Stimulated activated CD4-positive, alpha-beta T cell treated with anti-CD3 and anti-CD28 coated beads, TNF-alpha, amount 100 ng/mL, for 24 hours (primary cell): ENCODE data around the gene FBXO4.
A peak's percentile ranks its signal among the peaks of the same experiment; 100 is the strongest.

Experiments
- DNase-seq, 3 experiments: peaks; one replicate each; pipeline ENCODE4 v3.0.0-alpha.2; 2020; ENCODE audit warnings: low read depth in 3 of 3

FBXO4 gene

GRCh38 chr5:41924872-41925554 is at the start of gene FBXO4:
TSS of gene FBXO4 (plus strand) at chr5:41925281. CDS start at chr5:41925310, 29 bp downstream.
- DNase-seq: peak; percentile 73 to 86 (median 74)

GRCh38 chr5:41876678-41877077 is 48.4 kb upstream of the FBXO4 start:
- DNase-seq: no peak

- no peak for DNase-seq
These were observed 47.7 kb upstream of the FBXO4 start for GRCh38 chr5:41877408-41877807.

GRCh38 chr5:41878173-41878572 is 46.9 kb upstream of the FBXO4 start:
- no peak for DNase-seq

- no peak for DNase-seq
These were observed 46.2 kb upstream of the FBXO4 start for GRCh38 chr5:41878643-41879478.

GRCh38 chr5:41882765-41883164 is 42.3 kb upstream of the FBXO4 start:
- no peak for DNase-seq

- no peak for DNase-seq
These were observed 41.8 kb upstream of the FBXO4 start for GRCh38 chr5:41883243-41883642.

GRCh38 chr5:41883936-41884335 is 41.1 kb upstream of the FBXO4 start:
- DNase-seq: no peak

- DNase-seq: no peak
These were observed 39.8 kb upstream of the FBXO4 start for GRCh38 chr5:41885286-41885685.

- no peak for DNase-seq
These were observed 33.9 kb upstream of the FBXO4 start for GRCh38 chr5:41891066-41891707.

- DNase-seq: no peak
These were observed 33.0 kb upstream of the FBXO4 start for GRCh38 chr5:41892031-41892430.

GRCh38 chr5:41893074-41893851 is 31.8 kb upstream of the FBXO4 start:
- DNase-seq: no peak

- no peak for DNase-seq
These were observed 28.9 kb upstream of the FBXO4 start for GRCh38 chr5:41896230-41896629.

- DNase-seq: no peak
These were observed 21.6 kb upstream of the FBXO4 start for GRCh38 chr5:41903382-41903891.

- peak; percentile 95 to 97 (median 96) for DNase-seq
These were observed 20.9 kb upstream of the FBXO4 start, which contains the start of gene RIMOC1 for GRCh38 chr5:41903892-41904799. TSS of gene RIMOC1 (plus strand) at chr5:41904344. CDS start at chr5:41904368, 24 bp downstream.

GRCh38 chr5:41906151-41906550 is 18.9 kb upstream of the FBXO4 start:
- DNase-seq: no peak

GRCh38 chr5:41908374-41909079 is 16.6 kb upstream of the FBXO4 start:
- DNase-seq: no peak

- DNase-seq: no peak
These were observed 7.0 kb upstream of the FBXO4 start for GRCh38 chr5:41918105-41918504.

- DNase-seq: no peak
These were observed 3.9 kb upstream of the FBXO4 start for GRCh38 chr5:41921166-41921565.

GRCh38 chr5:41921874-41922273 is 3.2 kb upstream of the FBXO4 start:
- DNase-seq: no peak
